Tibial artery (tissue), 4 donors: ENCODE data around the gene GALNT6.

Experiments
- DNase-seq, 2 donors: peaks; one replicate each; pipeline ENCODE4 v3.0.0-alpha.2; 2019
- H3K27ac ChIP-seq, 2 donors: fragments of 200-600 bp; sonication (generic) in 1 of 2; 1 replicate in 1 of 2; 2 replicates in 1 of 2; pipeline ENCODE4 v1.5.1; 2018 to 2019; ENCODE audit warnings: mild to moderate bottlenecking in 1 of 2
- H3K27me3 ChIP-seq, 2 donors: fragments of 200-600 bp; sonication (generic) in 1 of 2; one replicate each; pipeline versions ENCODE4 v1.5.1 to v1.6.0; 2016 to 2019
- H3K36me3 ChIP-seq, 3 donors: fragments of 200-600 bp; sonication (generic) in 2 of 3; one replicate each; pipeline ENCODE4 v1.5.1; 2016 to 2019; ENCODE audit warnings: mild to moderate bottlenecking in 2 of 3
- H3K4me1 ChIP-seq, 4 donors: fragments of 200-600 bp; sonication (generic) in 2 of 4; 1 replicate in 3 of 4; 2 replicates in 1 of 4; pipeline ENCODE4 v1.5.1; 2016 to 2019
- H3K4me3 ChIP-seq, 2 donors: fragments of 200-600 bp; sonication (generic) in 1 of 2; 1 replicate in 1 of 2; 2 replicates in 1 of 2; pipeline ENCODE4 v1.5.1; 2018 to 2019; ENCODE audit warnings: mild to moderate bottlenecking in 2 of 2
- H3K9me3 ChIP-seq, 3 donors: fragments of 200-600 bp; sonication (generic) in 1 of 3; one replicate each; pipeline ENCODE4 v1.5.1; 2016 to 2019
- intact Hi-C: fragments of 100-400 bp; cut with DNase I; formaldehyde crosslinking; loops from one replicate; pipeline ENCODE4 v1.15.0; 2023; ENCODE audit warnings: low total_unique reads
- TF ChIP-seq, protein P1 (sequence below), 2 experiments: fragments of 200-600 bp in 1 of 2; fragments of 450-650 bp in 1 of 2; IDR thresholded peaks; one replicate each; pipeline ENCODE4 v1.5.1; 2017 to 2019; ENCODE audit warnings: antibody characterized with exemption in 2 of 2, mild to moderate bottlenecking in 1 of 2, moderate library complexity in 1 of 2

GALNT6 gene

DNA sequence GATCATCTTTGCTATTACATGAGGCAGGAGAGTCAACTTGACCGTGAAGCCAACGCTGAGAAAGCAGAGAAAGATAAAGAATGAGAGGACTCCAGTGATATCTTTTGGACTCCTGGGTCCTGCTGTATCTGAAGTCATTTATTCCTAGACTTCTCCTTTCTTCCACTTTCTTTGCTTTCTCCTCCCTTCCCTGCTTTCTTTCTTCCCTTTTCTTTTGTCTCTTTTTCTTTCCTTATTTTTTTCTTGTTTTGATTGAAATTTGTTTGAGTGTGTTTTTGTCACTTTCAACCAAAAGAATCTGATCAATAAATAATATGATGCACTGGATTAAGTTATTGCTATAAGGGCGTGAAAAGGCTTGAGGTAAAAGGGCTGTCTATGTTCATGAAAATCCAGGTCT is 13.4 kb upstream of the GALNT6 start:
- Histone ChIP-seq H3K27ac (no peak overlapping the region), H3K27me3 (peaks cover 0 to 17% of the 10 kb centered on the region in 2 donors), H3K4me3 (no peak overlapping the region), H3K9me3 (no peaks in the 10 kb centered on the region), H3K36me3 (no peaks in the 10 kb centered on the region), H3K4me1 (no peaks in the 10 kb centered on the region)
- DNase-seq = no peak
- TF ChIP-seq, protein P1, sequence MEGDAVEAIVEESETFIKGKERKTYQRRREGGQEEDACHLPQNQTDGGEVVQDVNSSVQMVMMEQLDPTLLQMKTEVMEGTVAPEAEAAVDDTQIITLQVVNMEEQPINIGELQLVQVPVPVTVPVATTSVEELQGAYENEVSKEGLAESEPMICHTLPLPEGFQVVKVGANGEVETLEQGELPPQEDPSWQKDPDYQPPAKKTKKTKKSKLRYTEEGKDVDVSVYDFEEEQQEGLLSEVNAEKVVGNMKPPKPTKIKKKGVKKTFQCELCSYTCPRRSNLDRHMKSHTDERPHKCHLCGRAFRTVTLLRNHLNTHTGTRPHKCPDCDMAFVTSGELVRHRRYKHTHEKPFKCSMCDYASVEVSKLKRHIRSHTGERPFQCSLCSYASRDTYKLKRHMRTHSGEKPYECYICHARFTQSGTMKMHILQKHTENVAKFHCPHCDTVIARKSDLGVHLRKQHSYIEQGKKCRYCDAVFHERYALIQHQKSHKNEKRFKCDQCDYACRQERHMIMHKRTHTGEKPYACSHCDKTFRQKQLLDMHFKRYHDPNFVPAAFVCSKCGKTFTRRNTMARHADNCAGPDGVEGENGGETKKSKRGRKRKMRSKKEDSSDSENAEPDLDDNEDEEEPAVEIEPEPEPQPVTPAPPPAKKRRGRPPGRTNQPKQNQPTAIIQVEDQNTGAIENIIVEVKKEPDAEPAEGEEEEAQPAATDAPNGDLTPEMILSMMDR (IDR thresholded peaks at IDR 0.05) = no peak
- intact Hi-C loops = no loop called here

GRCh38 chr12:51403681-51404136 is 12.5 kb upstream of the GALNT6 start:
- no peak overlapping the region for H3K4me3 ChIP-seq

DNA sequence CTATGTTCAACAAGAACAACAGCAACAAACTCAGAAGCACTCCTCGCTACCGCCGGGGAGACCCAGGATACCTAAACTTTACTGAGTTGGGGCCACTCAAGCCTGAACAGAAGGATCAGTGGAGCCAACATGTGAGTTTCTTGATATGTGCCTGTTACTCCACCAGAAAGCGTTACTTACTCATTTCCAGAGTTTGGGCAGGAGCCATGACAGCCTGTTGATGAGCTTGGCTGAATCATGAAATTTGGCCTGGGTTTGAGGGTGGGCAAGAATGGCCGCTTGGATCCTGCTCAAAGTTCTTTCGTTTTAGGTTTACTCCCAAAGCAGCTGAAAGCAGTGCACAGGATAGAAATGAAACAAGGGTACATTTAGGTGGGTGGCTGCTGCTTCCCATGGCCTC is 12.0 kb upstream of the GALNT6 start:
- DNase-seq = no peak
- Histone ChIP-seq H3K27ac (no peak overlapping the region), H3K4me1 (no peaks in the 10 kb centered on the region), H3K4me3 (no peak overlapping the region), H3K27me3 (peaks cover 0 to 21% of the 10 kb centered on the region in 2 donors), H3K9me3 (no peaks in the 10 kb centered on the region), H3K36me3 (no peaks in the 10 kb centered on the region)
- TF ChIP-seq, protein P1 (IDR thresholded peaks at IDR 0.05) = no peak
- intact Hi-C loops = no loop called here

More at GRCh38 chr12:51403681-51404136, 12.5 kb upstream of the GALNT6 start:
- DNase-seq = no peak
- Histone ChIP-seq H3K27ac (no peak overlapping the region), H3K27me3 (peaks cover 0 to 20% of the 10 kb centered on the region in 2 donors), H3K9me3 (no peaks in the 10 kb centered on the region), H3K36me3 (no peaks in the 10 kb centered on the region), H3K4me1 (no peaks in the 10 kb centered on the region)
- intact Hi-C loops = no loop called here
- TF ChIP-seq, protein P1 (IDR thresholded peaks at IDR 0.05) = no peak

- Histone ChIP-seq H3K27ac (no peak overlapping the region), H3K4me3 (no peak overlapping the region), H3K36me3 (no peaks in the 10 kb centered on the region), H3K27me3 (peaks cover 0 to 21% of the 10 kb centered on the region in 2 donors), H3K9me3 (no peaks in the 10 kb centered on the region), H3K4me1 (no peaks in the 10 kb centered on the region)
- intact Hi-C loops = no loop called here
- TF ChIP-seq, protein P1 (IDR thresholded peaks at IDR 0.05) = no peak
- no peak for DNase-seq
These were observed 10.7 kb upstream of the GALNT6 start for GRCh38 chr12:51401900-51402299.

DNA sequence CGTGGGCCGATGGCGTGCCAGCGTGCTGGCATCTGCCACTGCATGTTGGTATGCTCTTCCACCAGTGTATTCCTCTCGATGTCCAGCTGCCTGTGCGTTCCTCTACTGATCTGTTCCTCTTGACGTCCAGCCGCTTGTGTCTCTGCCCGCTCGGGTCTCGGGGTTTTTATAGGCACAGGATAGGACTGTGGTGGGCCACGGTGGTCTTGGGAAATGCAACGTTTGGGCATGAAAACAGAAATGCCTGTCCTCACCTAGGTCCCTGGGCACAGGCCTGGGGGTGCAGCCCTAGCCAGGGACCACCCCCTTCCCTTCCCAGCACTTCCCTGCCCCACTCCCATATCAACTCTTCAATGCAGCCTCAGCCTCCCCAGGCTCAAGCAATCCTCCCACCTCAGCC is 10.3 kb upstream of the GALNT6 start:
- TF ChIP-seq, protein P1 (IDR thresholded peaks at IDR 0.05) = no peak
- Histone ChIP-seq H3K4me3 (no peak overlapping the region), H3K27me3 (peaks cover 0 to 21% of the 10 kb centered on the region in 2 donors), H3K36me3 (no peaks in the 10 kb centered on the region), H3K27ac (no peak overlapping the region), H3K9me3 (no peaks in the 10 kb centered on the region), H3K4me1 (no peaks in the 10 kb centered on the region)
- intact Hi-C loops = no loop called here
- no peak for DNase-seq

DNA sequence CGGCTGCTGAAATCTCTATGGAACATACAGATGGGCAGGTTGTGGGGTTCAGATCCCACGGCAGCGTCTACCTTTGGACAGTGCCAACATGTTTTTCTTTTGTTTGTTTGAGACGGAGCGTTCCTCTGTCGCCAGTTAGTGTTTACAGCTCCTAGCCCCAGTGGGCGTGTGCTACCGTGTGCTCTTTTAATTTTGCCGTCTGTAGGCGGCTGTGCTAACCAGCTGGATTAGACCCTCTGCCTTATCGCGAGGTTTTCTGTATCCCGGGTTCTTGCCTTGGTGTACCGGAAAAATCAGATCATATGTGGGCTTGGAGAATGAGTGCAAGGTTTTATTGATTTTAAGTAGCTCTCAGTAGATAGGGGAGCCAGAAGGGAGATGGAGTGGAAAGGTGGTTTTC is 9.8 kb upstream of the GALNT6 start:
- no peak for DNase-seq
- Histone ChIP-seq H3K4me1 (no peaks in the 10 kb centered on the region), H3K27ac (no peak overlapping the region), H3K9me3 (no peaks in the 10 kb centered on the region), H3K36me3 (no peaks in the 10 kb centered on the region), H3K4me3 (no peak overlapping the region), H3K27me3 (peaks cover 0 to 21% of the 10 kb centered on the region in 2 donors)
- intact Hi-C loops = no loop called here
- TF ChIP-seq, protein P1 (IDR thresholded peaks at IDR 0.05) = no peak
